HG03139 (cell line): ENCODE results near the gene MAGEA11.
"Not testable (repeated sequence)": the region's sequence is repeated elsewhere in the genome, so short reads cannot be mapped to it uniquely, and the experiment has no call there.

ENCODE experiments used
- ATAC-seq: cut with Tn5 transposase; IDR thresholded peaks from one replicate; pipeline ENCODE4 v1.9.1; 2021; ENCODE audit not compliant: unreplicated experiment

MAGEA11 gene

GRCh38 chrX:149711545-149712236 is at the start of gene MAGEA11:
Gene MAGEA11 (plus strand): TSS chrX:149712060. CDS start chrX:149713160, 1,100 bp downstream.
- no peak for ATAC-seq

GRCh38 chrX:149675088-149675487 is 36.8 kb upstream of the MAGEA11 start:
- ATAC-seq: not testable (repeated sequence)

DNA sequence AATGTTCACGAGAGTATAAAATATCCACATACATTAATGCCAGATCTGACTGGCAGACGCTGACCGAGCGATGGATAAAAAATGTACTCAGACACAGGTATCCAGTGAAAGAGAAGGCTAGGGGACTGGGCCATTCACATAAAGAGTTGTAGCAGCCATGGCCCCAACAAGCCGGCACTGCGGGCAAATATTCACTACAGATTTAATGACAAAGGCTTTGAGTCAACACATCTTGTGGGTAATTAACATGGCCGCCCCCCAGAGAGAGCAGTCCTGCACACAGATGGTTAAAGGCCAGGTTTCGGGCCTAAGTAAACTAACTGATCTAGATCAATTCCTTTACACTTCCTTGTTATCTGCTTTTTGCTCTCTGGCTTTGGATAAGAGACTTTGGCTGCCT is 36.3 kb upstream of the MAGEA11 start:
- ATAC-seq: not testable (repeated sequence)

GRCh38 chrX:149679164-149679678 is 32.6 kb upstream of the MAGEA11 start:
- ATAC-seq: not testable (repeated sequence)

- no peak for ATAC-seq
These were observed 30.7 kb upstream of the MAGEA11 start for GRCh38 chrX:149681182-149681581.

GRCh38 chrX:149682031-149682430 is 29.8 kb upstream of the MAGEA11 start:
- no peak for ATAC-seq

- ATAC-seq: no peak
These were observed 28.6 kb upstream of the MAGEA11 start for GRCh38 chrX:149682956-149683947.

DNA sequence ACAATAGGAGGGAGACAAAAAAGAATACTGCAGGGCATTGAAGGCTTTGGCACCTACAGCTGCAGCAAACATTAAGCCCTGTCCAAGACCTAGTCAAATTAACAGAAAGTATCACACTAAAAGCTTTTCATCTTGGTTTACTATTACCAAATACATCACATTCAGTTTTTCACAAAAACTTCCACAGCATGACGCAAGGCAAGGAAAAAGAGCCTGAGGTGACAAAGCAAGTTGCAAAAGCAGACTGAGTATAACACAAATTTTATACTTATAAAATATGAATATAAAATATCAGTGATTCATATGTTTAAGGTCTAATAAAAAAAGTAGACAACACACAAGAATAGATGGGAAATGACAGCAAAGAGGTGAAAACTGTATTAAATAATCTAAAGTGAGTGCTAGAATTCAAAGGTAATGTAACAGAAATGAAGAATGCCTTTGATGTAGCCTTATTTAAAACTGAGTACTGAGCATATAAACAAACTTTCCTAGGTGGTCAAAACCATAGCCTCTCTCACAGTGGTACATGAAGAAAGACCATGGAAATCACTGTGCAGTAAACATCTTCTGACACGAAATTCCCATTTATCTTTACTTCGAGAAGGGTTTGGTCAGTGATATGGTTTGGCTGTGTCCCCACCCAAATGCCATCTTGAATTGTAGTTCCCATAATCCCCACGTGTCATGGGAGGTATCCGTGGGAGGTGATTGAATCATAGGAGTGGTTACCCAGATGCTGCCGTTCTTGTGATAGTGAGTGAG is 27.7 kb upstream of the MAGEA11 start:
- ATAC-seq: no peak

GRCh38 chrX:149687991-149688390 is 23.9 kb upstream of the MAGEA11 start:
- ATAC-seq: no peak

- ATAC-seq: no peak
These were observed 23.3 kb upstream of the MAGEA11 start for GRCh38 chrX:149688552-149688951.

GRCh38 chrX:149691794-149692193 is 20.1 kb upstream of the MAGEA11 start:
- ATAC-seq: no peak

GRCh38 chrX:149692686-149693272 is 19.1 kb upstream of the MAGEA11 start:
- ATAC-seq: not testable (repeated sequence)

GRCh38 chrX:149699761-149700160 is 12.1 kb upstream of the MAGEA11 start:
- ATAC-seq: no peak

DNA sequence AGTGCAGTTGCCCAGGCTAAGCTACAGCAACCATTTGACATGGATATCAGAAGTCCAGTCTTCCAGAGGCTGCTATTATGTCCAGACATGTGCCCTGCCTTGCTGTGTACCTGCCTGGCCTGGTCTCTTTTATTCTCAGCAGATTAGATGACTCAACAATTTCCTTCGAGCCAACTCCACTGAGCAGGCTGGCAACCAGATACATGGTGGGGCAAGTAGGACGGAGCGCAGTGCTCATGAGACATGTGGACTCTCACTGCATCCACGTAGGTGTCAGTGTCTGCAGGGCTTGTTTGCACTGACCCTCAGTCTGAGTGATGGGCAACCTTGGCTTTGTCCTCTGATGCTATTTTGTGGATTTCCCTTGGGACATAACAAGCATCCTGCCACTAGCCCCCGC is 7.2 kb upstream of the MAGEA11 start:
- ATAC-seq: no peak

GRCh38 chrX:149707147-149707901 is 4.5 kb upstream of the MAGEA11 start:
- no peak for ATAC-seq

DNA sequence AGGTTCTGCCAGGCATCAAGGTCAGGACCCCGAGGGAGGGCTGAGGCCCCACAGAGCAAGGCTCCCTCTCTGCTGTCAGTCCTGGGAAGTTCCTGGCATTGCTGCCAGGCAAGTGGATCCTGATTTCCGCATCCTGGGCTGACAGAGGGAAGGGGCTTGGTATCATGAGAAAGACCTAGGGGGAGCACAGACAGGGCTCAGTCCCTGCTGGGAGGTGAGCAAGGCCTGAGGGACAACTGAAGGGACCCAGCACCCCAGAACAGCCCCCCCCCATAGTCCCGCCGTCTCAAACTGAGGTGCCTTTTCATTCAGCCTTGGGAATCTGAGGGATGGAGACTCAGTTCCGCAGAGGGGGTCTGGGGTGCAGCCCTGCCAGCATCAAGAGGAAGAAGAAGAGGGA is 971 bp downstream of the MAGEA11 start:
- ATAC-seq: no peak

- no peak for ATAC-seq
These were observed 1.6 kb downstream of the MAGEA11 start for GRCh38 chrX:149713279-149714050.

DNA sequence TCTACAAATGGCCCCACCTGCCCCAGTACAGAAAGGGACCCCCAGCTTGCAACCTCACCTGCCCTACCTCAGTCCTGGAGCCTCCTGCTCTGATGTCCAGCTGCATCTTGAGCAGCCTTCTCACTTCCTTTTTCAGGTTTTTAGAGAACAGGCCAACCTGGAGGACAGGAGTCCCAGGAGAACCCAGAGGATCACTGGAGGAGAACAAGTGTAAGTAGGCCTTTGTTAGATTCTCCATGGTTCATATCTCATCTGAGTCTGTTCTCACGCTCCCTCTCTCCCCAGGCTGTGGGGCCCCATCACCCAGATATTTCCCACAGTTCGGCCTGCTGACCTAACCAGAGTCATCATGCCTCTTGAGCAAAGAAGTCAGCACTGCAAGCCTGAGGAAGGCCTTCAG is 3.6 kb downstream of the MAGEA11 start:
- peak; percentile 66 for ATAC-seq

GRCh38 chrX:149716632-149717031 is 4.8 kb downstream of the MAGEA11 start:
- ATAC-seq: no peak
